ENCODE measurements around the gene GAB1.

DNA sequence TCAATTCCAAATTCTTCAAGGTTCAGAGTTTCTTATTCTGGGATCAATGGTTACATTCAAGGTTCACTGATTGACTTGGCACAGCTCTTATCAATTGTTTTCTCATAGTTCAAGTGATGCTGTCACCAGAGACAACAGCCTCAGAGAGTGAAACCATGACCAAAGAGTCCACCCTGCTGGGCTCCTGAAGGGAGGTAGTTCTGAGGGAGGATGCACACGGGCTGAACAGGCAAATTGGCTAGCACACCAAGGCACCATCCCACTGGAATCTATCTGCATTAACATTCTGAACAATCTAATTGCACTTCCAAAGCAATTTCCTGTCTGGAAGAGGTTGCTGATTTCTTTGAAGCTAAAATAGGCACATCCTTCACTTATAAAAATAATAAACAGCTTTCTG lies 16.6 kb upstream of the GAB1 start:
- TF ChIP-seq, protein P1, sequence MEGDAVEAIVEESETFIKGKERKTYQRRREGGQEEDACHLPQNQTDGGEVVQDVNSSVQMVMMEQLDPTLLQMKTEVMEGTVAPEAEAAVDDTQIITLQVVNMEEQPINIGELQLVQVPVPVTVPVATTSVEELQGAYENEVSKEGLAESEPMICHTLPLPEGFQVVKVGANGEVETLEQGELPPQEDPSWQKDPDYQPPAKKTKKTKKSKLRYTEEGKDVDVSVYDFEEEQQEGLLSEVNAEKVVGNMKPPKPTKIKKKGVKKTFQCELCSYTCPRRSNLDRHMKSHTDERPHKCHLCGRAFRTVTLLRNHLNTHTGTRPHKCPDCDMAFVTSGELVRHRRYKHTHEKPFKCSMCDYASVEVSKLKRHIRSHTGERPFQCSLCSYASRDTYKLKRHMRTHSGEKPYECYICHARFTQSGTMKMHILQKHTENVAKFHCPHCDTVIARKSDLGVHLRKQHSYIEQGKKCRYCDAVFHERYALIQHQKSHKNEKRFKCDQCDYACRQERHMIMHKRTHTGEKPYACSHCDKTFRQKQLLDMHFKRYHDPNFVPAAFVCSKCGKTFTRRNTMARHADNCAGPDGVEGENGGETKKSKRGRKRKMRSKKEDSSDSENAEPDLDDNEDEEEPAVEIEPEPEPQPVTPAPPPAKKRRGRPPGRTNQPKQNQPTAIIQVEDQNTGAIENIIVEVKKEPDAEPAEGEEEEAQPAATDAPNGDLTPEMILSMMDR (conservative IDR thresholded peaks at IDR 0.05) = no peak
- no peak for TF ChIP-seq EZH2 (IDR thresholded peaks at IDR 0.05; ENCODE audit: low read depth)

Measured in PC-9 (cell line).